EH (cell line): Measurements from ENCODE around the gene CXCL8.

Experiments used
- DNase-seq: peaks from one replicate; pipeline ENCODE4 v3.0.0-alpha.2; 2015; ENCODE audit warnings: low read depth

CXCL8 gene

DNA sequence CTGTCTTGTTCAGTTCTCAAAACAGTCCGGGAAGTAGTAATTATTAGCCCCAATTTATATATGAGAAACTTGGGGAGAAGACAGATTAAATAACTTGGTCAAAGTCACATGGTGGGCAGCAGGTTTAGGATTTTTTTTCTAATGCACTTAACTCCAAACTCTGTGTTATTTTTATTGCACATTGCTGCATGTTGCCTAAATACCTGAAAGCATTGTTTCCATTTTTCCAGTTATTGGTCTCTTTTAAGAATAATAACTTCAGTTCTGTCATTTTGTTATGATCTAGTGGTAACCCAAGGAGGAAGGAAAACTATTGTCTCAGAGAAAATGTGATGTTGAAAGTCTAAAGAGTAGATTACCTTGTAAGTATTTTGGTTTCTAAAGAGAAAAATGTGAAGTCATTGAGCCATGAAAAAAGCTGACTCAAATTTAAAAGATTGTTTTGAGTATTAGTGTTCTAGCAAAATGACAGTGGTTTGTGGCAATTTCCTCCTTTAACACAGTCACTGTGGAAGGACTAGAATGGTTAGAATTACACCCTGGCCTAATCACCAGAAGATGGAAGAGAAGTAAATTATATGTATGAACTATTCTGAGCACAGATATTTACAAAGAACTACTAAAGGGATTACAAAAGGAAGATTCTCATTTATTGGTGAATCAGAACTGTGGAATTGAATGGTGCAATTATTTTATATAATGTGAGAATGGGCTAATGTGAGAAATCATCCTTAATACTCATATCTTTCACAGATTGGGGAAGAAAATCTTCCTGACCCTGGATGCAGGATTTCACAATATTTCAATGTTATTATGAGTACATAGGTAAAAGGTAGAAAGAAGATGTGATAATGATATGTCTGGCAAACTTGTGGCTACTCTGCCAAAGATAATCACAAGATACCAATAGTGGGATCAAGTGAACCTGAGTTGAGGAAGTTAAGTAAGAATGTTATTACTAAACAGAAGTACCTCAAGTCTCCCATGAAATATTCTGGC lies 21.7 kb upstream of the CXCL8 start:
- peak; percentile 72 for DNase-seq

DNA sequence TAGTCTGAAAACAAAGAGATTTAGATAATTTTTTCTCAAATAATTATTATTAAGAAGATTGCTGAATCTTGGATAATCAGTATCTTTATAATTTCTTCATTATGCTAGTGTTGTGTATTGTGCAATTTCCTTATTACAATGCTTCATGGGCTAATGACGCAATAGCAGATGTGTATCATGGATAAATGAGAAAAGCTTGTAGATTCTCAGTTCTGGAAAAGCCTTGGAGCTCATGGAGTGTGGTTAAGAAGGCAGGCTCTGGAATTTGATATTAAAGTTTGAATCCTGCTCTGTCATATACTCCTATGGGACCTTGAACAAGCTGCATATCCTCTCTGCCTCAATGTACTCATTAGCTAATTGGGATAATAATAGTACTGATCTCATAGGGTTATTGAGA lies 18.9 kb upstream of the CXCL8 start:
- peak; percentile 90 for DNase-seq

DNA sequence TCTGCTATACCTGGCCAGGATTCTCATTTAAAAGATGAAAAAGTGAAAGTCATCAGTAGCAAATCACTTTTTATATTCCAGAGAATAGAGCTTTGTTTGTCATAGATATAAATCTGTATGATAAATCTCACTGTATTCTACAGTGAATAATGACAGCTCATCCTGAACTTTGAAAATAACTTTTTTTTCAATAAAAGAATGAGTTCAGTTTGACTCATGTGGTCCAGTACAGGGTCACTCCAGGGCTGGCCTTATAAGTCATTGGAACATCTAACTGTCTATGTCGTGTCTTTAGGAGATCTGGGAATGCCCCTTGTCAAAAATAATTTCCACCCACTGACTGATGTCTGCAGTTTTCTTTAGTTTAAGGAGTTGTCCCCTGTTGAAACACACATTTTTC lies 18.5 kb upstream of the CXCL8 start:
- peak; percentile 78 for DNase-seq

DNA sequence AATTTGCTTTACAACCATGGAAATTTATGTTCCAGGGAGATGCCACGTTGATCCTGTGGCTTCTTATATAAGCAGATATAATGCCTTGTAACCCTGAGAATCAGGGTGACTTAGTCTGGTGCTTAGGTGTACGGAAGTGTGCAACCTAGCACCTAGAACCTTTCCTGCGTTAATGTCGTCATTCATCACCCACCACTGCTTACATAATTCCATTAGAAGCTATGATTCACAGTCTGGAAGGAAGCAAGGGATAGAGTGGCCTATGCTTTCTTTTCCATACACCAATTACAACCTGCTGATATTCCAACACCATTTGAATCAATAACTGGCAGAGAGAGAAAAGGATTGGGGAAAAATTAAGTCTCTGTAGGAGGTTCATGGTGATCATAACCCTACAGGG lies 17.3 kb upstream of the CXCL8 start:
- DNase-seq, result no peak

DNA sequence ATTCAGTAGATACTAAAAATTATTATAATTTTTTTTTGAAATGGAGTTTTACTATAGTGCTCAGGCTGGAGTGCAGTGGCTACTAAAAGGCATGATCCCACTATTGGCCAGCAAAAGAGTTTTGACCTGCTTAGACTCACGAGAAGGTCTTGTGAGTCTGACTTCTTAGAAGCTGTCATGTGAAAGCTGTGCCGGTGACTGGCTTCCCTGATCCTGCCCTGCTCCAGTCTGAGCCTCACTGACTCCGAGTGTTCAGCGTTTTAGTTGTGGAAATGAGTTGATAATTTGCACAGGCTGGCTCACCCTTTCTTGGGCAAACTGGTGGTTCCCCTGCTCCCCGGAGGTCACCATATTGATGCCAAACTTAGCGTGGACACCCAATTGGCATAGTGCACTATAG lies 16.4 kb upstream of the CXCL8 start:
- DNase-seq, result no peak

DNA sequence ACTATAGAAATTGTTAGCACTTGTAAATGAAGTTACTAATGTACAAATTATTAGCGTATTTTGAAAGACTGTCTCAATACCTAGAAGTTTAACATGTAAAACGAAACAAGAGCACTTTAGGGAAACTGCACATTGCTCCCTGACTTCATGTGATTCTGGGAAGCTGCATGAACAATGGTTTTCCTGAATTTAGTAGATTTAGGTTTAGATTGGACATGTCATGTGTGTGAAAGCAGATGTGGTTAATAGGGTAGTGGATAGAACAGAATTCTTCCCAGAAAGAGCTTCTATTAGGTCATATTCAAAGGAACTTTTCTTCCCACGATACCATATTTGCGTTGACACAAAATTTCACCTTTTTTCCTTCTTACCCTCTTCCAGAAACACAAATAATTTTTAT lies 14.9 kb upstream of the CXCL8 start:
- DNase-seq, result no peak

DNA sequence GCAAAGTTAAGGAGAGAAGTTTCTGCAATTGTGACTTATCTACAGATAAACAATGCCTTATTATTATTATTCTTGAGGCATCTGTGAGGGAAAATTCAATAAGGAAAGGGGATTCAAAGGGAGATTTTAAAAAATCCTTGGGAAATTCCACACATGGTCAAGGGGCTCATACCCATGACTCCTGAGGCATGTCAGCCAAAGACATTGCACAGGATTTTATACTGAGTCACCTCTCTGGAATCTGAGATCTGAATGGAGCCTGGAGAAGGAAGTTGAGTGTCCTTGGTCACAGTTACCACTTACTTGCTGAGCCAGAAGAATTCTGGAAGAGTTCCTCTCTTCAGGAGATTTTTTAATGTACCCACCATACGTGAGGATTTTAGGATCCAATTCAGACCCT lies 14.4 kb upstream of the CXCL8 start:
- DNase-seq, result peak; percentile 96

DNA sequence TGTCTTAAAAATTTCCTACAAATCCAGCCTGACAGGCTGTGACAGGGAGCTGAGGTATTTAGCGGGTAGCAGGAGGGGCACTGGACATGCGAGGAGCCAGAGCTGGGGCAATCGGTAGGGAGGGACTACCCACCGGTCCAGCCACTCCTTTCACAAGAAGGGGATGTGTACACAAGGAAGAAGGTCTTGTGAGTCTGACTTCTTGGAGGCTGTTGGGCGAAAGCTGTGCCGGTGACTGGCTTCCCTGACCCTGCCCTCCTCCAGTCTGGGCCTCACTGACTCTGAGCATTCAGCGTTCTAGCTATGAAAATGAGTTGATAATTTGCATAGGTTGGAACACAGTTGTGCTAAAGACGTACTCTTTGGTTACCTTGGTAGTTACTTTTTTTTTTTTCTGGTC lies 12.7 kb upstream of the CXCL8 start:
- DNase-seq, result no peak

DNA sequence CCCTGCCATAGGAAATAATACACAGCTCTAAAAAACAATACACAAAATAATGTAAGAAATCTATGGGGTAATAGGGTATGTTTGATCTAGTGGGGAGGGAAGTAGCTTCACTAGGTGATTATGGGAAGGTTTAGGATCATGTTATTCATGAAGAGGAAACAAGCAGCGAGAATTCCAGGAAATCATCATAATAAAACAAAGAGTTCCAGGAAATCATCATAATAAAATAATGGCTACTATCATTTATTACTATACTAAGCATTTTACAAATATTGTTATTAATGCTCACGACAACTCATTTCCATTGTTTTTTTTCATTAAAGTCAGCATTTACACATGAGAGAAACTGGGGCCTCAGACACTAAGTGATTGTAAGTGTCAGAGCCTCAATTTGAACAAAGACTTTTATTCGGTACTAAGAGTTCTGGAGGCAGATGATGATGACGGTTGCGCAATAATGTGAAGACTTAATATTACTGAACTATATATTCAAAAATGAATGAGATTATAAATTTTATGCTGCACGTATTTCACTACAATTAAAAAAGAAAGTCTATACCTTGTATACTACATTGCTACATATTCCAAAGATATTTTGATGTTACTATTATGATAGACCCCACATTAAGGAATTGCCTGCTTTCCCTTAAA lies 12.2 kb upstream of the CXCL8 start:
- no peak for DNase-seq

DNA sequence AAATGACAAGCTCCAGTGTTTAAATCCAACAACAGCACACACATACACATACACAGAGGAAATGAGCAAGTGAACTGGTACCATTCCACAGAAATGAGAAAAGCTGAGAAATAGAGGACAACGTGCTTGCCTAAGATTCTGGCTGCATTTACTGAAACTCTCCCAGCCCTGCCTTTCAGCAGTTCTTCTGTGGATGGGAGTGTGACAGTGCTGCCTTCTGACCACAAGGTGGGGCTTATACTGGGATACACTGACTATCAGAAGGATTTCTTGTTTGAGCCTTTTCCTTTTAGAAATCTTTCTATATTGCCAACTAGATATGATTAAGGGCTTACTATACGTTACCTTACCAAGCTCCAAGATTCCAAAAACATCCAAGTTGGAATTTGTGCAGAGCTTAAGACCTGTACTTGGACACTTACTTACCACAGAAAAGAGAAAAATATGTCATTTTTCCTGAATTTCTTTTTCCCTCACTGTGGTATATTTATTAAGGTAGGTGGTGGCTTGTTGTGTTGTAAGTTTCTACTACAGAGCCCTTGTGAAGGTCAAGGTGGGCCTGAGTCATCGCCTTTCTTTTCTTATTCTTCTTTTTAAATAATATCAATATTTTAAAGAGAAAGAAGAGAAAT lies 10.7 kb upstream of the CXCL8 start:
- DNase-seq, result peak; percentile 84

DNA sequence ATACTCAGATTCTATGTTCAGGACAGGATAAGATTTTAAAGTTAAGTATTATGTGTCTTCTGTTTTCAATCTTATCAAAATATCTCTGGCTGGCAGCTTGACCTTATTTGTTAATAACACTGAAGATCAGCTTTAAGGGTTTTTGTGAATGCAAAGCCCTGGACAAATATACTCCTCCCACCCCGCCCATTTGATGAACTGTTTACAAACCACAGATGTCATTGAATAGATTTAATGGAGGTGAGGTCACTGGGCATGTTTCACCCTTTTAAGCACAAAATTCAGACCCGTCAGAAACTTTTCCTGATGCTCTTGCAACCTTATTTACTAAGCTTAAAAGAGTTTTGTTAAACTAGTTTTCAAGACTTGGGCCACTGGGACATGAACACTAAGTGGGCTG lies 10.1 kb upstream of the CXCL8 start:
- peak; percentile 28 for DNase-seq

DNA sequence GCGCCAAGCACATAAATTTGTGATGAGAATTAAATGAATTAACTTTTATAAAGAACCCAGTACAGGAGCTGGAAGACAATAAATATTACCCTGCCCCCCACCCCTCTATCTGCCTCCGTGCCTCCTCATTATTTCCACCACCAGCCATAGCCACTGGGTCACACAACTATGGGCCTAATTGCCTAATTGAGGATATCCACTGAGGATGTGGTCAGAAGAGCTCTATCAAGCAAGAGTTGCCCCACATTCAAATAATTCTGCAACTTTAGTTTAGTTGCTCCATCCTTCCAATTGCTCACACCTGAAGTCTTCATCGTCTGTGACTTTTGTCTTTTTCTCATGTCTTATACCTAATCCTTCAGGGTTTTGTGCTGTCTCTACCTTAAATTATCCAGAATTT lies 9.5 kb upstream of the CXCL8 start:
- no peak for DNase-seq

DNA sequence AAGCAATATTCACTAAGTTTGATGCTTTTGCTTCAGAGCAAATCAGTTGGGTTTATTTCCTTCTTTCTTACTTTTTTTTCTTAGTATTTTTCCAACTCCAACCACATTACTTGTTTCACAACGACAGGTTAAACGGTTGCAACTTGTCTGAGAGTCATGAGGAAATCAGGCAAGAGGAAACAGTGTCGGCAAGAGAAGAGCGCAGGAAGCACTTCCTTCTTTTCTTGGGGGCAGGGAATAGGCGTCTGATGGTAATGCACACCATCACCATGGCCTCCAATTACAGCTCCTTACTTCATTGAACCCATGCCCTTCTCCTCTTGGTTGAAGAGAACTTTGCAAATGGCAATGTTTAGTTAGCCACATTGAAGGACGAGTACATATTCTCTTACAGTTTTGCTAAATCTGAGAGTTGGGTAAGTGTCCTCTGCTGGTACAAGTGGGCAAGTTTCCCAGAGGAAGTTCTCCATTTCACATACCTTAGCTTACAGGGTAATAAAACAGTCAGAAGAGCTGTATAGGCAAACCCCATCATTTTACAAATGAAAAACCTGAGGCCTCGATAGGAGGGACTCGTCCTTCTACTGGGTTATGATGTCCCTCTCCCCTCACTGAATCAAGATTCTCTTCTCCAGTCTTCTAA lies 8.3 kb upstream of the CXCL8 start:
- peak; percentile 38 for DNase-seq

DNA sequence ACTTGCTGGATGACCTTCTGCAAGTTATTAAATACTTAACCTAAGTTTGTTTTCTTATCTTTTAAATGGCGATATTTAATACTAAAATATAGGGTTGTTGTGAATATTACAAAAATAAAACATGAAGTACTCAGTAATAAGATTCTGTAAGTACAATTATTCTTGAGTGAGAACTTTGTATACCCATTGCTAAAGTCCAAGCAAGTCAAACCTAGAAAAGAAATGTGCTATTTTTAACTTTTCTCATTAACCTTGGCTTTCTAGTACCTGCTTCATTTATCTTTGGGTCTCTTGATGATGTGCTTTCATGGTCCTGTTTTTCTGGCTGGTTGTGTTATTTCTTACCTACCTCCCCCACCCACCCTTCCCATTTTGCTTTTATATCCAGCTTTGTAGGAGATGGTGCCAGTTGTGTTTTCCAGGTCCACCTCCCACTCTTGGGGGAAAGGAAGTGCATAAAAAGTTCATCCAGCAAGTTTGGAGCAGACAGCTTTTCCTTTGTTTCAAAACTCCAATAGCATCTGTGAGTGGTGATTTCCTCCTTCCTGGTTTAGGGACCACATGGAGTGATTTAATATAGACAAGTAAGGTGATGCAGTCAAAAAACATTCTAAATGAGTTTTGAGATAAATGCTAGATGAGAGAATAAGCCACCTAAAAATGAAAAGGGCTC lies 7.5 kb upstream of the CXCL8 start:
- no peak for DNase-seq

DNA sequence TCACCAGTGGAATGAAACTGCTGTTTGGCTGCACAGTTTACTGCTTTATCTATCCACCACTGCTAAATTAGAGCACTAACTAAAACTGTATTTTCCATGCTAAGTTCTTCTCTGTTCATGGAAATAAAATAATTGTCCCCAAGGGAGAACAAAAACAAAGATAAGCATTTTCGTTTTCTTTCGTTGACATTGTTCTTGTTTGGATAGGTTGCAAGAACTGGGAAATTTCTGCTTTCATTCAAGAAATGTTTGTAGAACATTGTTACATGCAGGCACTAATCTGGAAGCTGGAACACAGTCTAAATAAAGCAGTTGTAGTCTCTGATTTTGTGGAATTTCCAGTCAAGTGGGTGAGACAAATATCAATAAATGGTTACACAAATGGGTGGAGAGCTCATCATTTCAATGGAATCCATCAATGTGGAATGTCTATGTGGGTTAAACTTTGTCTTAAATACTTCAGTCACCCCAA lies 5.8 kb upstream of the CXCL8 start:
- DNase-seq, result peak; percentile 48

DNA sequence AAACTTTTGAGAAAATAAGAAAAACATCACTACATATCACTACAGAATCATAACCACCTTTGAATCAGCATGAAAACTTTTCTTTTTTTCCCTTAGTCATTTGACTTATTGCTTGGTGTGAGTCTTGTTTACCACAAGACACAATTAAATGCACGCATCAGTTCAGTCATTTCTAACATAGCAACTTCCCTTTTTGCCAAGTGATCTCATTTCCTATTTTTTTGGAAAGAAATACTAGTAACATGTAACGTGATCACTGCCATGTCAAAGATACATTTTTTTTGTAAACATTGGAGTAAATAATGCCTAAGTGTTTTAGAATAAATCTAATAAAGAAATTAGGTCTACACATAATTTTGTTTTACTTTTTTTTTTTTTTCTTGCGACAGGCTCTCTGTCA lies 5.1 kb upstream of the CXCL8 start:
- DNase-seq, result peak; percentile 61

DNA sequence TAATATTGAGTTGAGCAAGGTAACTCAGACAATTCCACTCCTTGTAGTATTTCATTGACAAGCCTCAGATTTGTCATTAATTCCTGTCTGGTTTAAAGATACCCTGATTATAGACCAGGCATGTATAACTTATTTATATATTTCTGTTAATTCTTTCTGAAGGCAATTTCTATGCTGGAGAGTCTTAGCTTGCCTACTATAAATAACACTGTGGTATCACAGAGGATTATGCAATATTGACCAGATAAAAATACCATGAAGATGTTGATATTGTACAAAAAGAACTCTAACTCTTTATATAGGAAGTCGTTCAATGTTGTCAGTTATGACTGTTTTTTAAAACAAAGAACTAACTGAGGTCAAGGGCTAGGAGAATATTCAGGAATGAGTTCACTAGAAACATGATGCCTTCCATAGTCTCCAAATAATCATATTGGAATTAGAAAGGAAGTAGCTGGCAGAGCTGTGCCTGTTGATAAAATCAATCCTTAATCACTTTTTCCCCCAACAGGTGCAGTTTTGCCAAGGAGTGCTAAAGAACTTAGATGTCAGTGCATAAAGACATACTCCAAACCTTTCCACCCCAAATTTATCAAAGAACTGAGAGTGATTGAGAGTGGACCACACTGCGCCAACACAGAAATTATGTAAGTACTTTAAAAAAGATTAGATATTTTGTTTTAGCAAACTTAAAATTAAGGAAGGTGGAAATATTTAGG lies 821 bp downstream of the CXCL8 start:
- DNase-seq, result peak; percentile 20

DNA sequence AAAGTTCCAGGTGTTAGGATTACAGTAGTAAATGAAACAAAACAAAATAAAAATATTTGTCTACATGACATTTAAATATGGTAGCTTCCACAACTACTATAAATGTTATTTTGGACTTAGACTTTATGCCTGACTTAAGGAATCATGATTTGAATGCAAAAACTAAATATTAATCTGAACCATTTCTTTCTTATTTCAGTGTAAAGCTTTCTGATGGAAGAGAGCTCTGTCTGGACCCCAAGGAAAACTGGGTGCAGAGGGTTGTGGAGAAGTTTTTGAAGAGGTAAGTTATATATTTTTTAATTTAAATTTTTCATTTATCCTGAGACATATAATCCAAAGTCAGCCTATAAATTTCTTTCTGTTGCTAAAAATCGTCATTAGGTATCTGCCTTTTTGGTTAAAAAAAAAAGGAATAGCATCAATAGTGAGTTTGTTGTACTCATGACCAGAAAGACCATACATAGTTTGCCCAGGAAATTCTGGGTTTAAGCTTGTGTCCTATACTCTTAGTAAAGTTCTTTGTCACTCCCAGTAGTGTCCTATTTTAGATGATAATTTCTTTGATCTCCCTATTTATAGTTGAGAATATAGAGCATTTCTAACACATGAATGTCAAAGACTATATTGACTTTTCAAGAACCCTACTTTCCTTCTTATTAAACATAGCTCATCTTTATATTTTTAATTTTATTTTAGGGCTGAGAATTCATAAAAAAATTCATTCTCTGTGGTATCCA lies 1.6 kb downstream of the CXCL8 start:
- DNase-seq, result no peak

DNA sequence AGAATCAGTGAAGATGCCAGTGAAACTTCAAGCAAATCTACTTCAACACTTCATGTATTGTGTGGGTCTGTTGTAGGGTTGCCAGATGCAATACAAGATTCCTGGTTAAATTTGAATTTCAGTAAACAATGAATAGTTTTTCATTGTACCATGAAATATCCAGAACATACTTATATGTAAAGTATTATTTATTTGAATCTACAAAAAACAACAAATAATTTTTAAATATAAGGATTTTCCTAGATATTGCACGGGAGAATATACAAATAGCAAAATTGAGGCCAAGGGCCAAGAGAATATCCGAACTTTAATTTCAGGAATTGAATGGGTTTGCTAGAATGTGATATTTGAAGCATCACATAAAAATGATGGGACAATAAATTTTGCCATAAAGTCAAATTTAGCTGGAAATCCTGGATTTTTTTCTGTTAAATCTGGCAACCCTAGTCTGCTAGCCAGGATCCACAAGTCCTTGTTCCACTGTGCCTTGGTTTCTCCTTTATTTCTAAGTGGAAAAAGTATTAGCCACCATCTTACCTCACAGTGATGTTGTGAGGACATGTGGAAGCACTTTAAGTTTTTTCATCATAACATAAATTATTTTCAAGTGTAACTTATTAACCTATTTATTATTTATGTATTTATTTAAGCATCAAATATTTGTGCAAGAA lies 2.3 kb downstream of the CXCL8 start:
- no peak for DNase-seq

DNA sequence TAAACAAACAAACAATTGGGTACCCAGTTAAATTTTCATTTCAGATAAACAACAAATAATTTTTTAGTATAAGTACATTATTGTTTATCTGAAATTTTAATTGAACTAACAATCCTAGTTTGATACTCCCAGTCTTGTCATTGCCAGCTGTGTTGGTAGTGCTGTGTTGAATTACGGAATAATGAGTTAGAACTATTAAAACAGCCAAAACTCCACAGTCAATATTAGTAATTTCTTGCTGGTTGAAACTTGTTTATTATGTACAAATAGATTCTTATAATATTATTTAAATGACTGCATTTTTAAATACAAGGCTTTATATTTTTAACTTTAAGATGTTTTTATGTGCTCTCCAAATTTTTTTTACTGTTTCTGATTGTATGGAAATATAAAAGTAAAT lies 2.9 kb downstream of the CXCL8 start:
- DNase-seq, result no peak
